Parathyroid adenoma (tissue), 2 donors: Measurements from ENCODE around the gene SOHLH1.

ENCODE experiments used
- H2AFZ ChIP-seq: fragments of 300-600 bp; sonication (generic); one replicate; pipeline ENCODE4 v1.7.0; 2017; ENCODE audit warnings: antibody characterized with exemption, mild to moderate bottlenecking
- H3K27ac ChIP-seq: fragments of 300-600 bp; sonication (generic); one replicate; pipeline ENCODE4 v1.7.0; 2017
- H3K27me3 ChIP-seq: fragments of 300-600 bp; sonication (generic); one replicate; pipeline ENCODE4 v1.7.0; 2017; ENCODE audit warnings: low read length; ENCODE audit not compliant: control insufficient read depth, insufficient read depth
- H3K36me3 ChIP-seq: fragments of 300-600 bp; sonication (generic); one replicate; pipeline ENCODE4 v1.7.0; 2017; ENCODE audit warnings: low read length; ENCODE audit not compliant: control insufficient read depth, insufficient read depth
- H3K4me1 ChIP-seq: fragments of 300-600 bp; sonication (generic); one replicate; pipeline ENCODE4 v1.7.0; 2017; ENCODE audit warnings: control low read depth
- H3K4me2 ChIP-seq: fragments of 300-600 bp; sonication (generic); one replicate; pipeline ENCODE4 v1.7.0; 2017; ENCODE audit warnings: low read length
- H3K4me3 ChIP-seq: fragments of 300-600 bp; sonication (generic); one replicate; pipeline ENCODE4 v1.7.0; 2017; ENCODE audit warnings: low read depth, low read length
- H3K79me2 ChIP-seq: fragments of 300-600 bp; sonication (generic); one replicate; pipeline ENCODE4 v1.7.0; 2017; ENCODE audit warnings: control low read depth
- H3K9ac ChIP-seq: fragments of 300-600 bp; sonication (generic); one replicate; pipeline ENCODE4 v1.7.0; 2017; ENCODE audit warnings: mild to moderate bottlenecking
- H3K9me3 ChIP-seq: fragments of 300-600 bp; sonication (generic); one replicate; pipeline ENCODE4 v1.7.0; 2017; ENCODE audit warnings: low read length; ENCODE audit not compliant: control insufficient read depth
- TF ChIP-seq, protein P1 (sequence below): fragments of 300-600 bp; sonication (generic); IDR thresholded peaks from one replicate; pipeline ENCODE4 v1.7.0; 2017; ENCODE audit warnings: antibody characterized with exemption, mild to moderate bottlenecking
- donor health status: primary hyperparathyroidism.

The SOHLH1 gene

DNA sequence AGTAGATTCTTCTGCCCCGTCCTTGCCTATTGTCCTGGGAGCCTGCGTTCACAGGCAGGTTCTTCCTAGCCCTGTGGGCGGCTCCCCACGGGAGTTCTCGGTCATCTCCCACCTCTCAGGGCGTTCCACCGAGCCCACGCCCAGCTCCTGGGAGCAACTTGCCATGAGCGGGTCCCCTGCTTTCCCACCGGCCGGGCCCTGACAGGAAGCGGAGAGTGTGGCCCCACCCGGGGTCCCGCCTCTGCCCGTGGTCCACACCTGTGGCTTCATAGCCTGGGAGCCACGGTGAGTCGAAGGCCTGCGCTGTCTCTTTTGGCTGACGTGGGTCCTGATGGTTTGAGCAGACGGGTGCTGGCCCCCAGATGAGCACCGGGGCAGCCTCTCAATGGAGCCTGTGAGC is 45.9 kb upstream of the SOHLH1 start:
- H3K9me3 ChIP-seq: no peaks in the 10 kb centered on the region
- H3K36me3 ChIP-seq: no peaks in the 10 kb centered on the region
- H3K27me3 ChIP-seq: no peaks in the 10 kb centered on the region
- no peak overlapping the region for H3K4me3 ChIP-seq
- no peak overlapping the region for H3K27ac ChIP-seq
- no peak overlapping the region for H2AFZ ChIP-seq
- no peak overlapping the region for H3K9ac ChIP-seq
- no peak overlapping the region for H3K4me2 ChIP-seq
- H3K79me2 ChIP-seq: no peaks in the 10 kb centered on the region
- H3K4me1 ChIP-seq: no peaks in the 10 kb centered on the region
- TF ChIP-seq, protein P1, sequence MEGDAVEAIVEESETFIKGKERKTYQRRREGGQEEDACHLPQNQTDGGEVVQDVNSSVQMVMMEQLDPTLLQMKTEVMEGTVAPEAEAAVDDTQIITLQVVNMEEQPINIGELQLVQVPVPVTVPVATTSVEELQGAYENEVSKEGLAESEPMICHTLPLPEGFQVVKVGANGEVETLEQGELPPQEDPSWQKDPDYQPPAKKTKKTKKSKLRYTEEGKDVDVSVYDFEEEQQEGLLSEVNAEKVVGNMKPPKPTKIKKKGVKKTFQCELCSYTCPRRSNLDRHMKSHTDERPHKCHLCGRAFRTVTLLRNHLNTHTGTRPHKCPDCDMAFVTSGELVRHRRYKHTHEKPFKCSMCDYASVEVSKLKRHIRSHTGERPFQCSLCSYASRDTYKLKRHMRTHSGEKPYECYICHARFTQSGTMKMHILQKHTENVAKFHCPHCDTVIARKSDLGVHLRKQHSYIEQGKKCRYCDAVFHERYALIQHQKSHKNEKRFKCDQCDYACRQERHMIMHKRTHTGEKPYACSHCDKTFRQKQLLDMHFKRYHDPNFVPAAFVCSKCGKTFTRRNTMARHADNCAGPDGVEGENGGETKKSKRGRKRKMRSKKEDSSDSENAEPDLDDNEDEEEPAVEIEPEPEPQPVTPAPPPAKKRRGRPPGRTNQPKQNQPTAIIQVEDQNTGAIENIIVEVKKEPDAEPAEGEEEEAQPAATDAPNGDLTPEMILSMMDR: no peak

GRCh38 chr9:135744333-135745070 is 45.2 kb upstream of the SOHLH1 start:
- no peaks in the 10 kb centered on the region for H3K36me3 ChIP-seq
- no peak overlapping the region for H3K4me3 ChIP-seq
- no peak overlapping the region for H3K9ac ChIP-seq
- TF ChIP-seq, protein P1: no peak
- H3K4me1 ChIP-seq: no peaks in the 10 kb centered on the region
- H3K27me3 ChIP-seq: no peaks in the 10 kb centered on the region
- H2AFZ ChIP-seq: no peak overlapping the region
- H3K9me3 ChIP-seq: no peaks in the 10 kb centered on the region
- no peak overlapping the region for H3K4me2 ChIP-seq
- H3K27ac ChIP-seq: no peak overlapping the region
- no peaks in the 10 kb centered on the region for H3K79me2 ChIP-seq

DNA sequence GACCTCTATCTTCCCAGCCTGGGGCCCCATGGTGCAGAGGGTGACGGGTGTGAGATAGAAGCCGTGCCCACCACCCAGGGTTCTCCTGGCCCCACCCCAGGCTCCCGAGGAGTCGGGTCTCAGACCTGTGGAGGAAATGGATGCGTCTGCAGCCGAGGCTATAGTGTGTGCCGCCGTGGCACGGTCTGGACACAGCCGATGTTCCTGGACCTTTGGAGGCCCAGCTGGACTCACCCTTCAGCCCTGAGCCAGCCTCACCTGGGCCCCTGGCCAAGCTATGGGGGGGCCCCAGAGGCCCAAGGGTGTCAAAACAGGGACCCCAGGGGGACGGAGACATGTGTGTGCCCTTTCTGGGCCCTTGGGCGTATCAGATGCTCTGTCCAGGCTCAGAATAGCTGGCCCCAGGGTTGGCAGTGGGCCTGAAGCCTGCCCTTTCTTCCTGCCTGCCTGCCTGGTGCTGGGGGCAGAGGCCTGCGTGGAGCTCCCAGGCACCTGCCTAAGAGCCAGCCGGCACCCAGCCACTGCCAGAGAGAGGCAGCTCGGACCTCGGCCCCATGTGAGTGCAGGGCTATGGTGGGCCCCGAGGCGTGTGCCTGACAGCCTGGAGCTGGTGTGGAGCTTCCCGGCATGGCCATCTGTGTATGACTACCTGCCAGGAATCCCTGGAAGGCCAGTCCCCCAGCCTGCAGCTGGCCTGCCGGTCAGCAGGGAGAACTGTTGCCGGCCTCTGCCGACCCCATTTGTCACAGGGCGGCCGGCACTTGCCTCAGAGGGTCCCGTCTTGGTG is 44.5 kb upstream of the SOHLH1 start:
- Histone ChIP-seq H3K4me1 (no peaks in the 10 kb centered on the region), H3K79me2 (no peaks in the 10 kb centered on the region), H3K4me2 (no peak overlapping the region), H3K36me3 (no peaks in the 10 kb centered on the region), H3K27me3 (no peaks in the 10 kb centered on the region), H2AFZ (no peak overlapping the region), H3K4me3 (no peak overlapping the region), H3K9ac (no peak overlapping the region), H3K9me3 (no peaks in the 10 kb centered on the region), H3K27ac (no peak overlapping the region)
- TF ChIP-seq, protein P1: no peak

DNA sequence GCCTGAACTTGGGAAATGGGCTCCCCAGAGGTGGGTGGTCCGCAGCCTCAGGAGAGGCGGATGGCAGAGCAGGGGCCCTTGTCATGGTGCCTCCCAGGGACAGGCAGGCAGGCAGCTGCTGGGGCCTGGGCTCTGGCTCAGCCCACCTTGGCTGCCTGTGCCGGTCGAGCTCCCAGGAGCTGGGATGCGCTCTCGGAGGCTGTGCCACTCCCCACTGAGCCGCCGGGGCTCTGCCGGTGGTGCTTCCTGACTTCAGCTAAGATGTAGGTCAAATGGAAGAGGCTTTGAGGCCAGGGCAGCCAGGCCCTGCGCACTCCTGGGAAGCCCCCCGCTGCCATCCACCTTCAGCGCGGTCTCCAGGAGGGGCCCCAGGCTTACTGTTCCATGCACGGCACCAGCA is 43.7 kb upstream of the SOHLH1 start:
- no peaks in the 10 kb centered on the region for H3K4me1 ChIP-seq

More for the DNA sequence above, 43.7 kb upstream of the SOHLH1 start:
- Histone ChIP-seq H3K4me2 (no peak overlapping the region), H3K79me2 (no peaks in the 10 kb centered on the region), H3K36me3 (no peaks in the 10 kb centered on the region), H3K9ac (no peak overlapping the region), H3K4me3 (no peak overlapping the region), H2AFZ (no peak overlapping the region), H3K9me3 (no peaks in the 10 kb centered on the region), H3K27me3 (no peaks in the 10 kb centered on the region), H3K27ac (no peak overlapping the region)
- TF ChIP-seq, protein P1: no peak
